HG02759 (cell line): Measurements from ENCODE around the gene ATP5PB.

ENCODE experiments used
- ATAC-seq: cut with Tn5 transposase; IDR thresholded peaks from one replicate; pipeline ENCODE4 v1.9.1; 2021; ENCODE audit warnings: mild to moderate bottlenecking, moderate library complexity; ENCODE audit not compliant: unreplicated experiment

The ATP5PB gene

GRCh38 chr1:111504097-111504496 lies 54.8 kb downstream of the ATP5PB start:
- no peak for ATAC-seq

DNA sequence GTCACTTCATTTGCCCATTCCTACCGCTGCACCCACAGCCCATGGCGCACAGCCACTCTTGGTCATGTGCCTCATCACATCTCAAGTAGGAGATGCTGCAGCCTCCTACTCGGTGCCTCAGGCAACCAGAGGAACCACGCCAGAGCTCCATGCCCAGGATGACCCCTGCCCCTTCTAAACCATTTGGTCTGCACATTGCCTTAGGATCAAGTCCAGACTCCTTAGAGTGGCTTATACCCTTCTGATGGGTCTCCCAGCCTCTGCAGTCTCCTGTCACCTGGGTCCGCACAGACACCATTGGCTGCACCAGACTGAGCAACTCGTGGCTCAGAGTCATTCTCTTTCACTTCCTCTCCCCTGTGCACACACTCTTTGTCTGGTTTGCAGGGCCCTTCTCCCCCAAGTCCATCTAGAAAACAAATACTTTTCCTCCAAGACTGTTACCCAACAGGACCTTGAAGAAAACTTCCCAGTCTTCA lies 56.4 kb downstream of the ATP5PB start:
- ATAC-seq: peak; percentile 62

DNA sequence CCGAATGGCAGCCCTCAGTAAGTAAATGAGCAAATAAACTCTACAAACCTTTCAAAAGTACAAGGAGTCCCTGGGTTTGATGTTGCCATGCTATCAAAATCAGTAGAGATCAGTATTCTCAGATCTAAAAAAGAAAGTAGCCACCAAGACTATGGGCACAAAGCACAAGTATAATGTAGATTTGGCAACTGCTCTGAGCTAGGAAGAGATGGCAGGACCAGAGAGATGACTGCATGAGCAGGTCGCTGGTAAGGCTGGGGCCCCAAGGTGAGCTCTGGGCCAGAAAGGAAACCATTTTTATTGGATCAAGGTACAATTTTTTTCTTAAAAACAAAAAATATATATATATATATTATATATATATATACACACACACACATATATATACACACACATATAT lies 57.3 kb downstream of the ATP5PB start:
- ATAC-seq: no peak

GRCh38 chr1:111507411-111508201 lies 58.3 kb downstream of the ATP5PB start:
- peak; percentile 49 for ATAC-seq

DNA sequence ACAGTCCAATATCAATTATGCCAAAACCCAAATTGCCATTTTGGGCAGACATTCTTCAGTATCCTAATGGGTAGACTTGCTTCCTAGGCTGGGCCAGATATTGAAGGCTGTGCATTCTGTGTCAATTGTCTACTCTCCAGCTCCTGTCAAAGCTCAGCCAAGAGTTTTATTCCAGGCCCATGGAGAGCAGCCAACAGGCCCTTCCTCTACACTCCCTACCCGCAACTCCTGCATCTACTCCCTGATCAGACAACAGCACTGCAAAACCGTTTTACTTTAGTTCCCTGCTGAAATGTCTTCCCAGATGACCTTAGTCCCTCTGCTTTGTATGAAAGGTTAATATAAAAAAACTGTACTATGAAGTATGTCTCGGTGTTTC lies 60.7 kb downstream of the ATP5PB start:
- no peak for ATAC-seq

DNA sequence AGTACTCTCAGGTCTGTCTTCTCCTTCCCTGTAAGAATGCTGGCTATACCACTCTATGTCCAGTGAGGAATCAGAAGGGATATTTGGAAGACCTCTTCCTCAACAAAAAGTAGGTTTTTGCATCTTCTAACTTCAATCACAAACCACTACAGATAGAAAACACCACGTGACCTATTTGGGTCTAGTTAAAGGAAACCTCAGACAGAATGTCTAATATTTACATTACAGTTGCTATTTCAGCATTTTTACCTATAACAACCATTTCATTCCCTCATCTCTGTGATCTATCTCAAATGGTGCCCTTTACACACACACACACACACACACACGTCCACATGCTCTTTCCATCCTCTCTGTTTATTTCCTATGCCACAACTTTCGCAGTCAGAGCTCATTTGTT lies 62.1 kb downstream of the ATP5PB start:
- no peak for ATAC-seq
